Right cardiac atrium (tissue), 5 donors: ENCODE results near the gene PARP3. TPM values are rescaled to one million over a fixed set of nuclear protein-coding genes. Genes with fewer than 3 reads are reported as not detected.

Experiments used
- ATAC-seq, 2 donors: fragments of 200-7000 bp; cut with Tn5 transposase; one replicate each; pipeline versions ENCODE4 v1.8.0 to v1.9.1; 2020; ENCODE audit warnings: moderate library complexity in 2 of 2, mild to moderate bottlenecking in 1 of 2
- DNase-seq, 3 donors: peaks; one replicate each; pipeline ENCODE4 v3.0.0-alpha.2; 2020
- H3K27ac ChIP-seq: one replicate; pipeline ENCODE4 v1.5.1; 2013; ENCODE audit warnings: mild to moderate bottlenecking, low read length, control low read depth, moderate library complexity
- H3K27me3 ChIP-seq: one replicate; pipeline ENCODE4 v1.6.1; 2013; ENCODE audit not compliant: control insufficient read depth, insufficient read depth
- H3K4me1 ChIP-seq: one replicate; pipeline ENCODE4 v1.6.1; 2013; ENCODE audit warnings: low read length; ENCODE audit not compliant: control insufficient read depth, insufficient read depth
- H3K4me3 ChIP-seq: one replicate; pipeline ENCODE4 v1.5.1; 2013; ENCODE audit warnings: low read length, control low read depth
- H3K9me3 ChIP-seq: one replicate; pipeline ENCODE4 v1.6.1; 2013; ENCODE audit warnings: low read length; ENCODE audit not compliant: control insufficient read depth
- WGBS: extraction: QIAGEN DNeasy Blood & Tissue Kit; methylation state at CpG from one replicate; pipeline ENCODE4 v1.1.7; 2013; 5-methylcytosine and 5-hydroxymethylcytosine counted together
- intact Hi-C, 4 donors: fragments of 100-400 bp; cut with DNase I; formaldehyde crosslinking; loops; one replicate each; pipeline versions ENCODE4 v1.11.0 to v1.14.0; 2022 to 2023
- polyA plus RNA-seq: library from polyadenylated mRNA; stranded (reverse); fragments of 200-250 nt; gene quantifications from one replicate; pipeline ENCODE4 v1.2.3, GENCODE V29; 2013
- total RNA-seq, 4 donors: library from RNA; stranded (reverse); fragmentation: NEBNext Ultra II Directional; extraction: Animal tissue kit (Norgen Biotek cat#: 25700); gene quantifications; one replicate each; pipeline ENCODE4 v1.2.1, GENCODE V29; 2021
- donor health status: healthy with polysubstance abuse.
- donor health status: DM: no; HTN: yes; CAD: no.
- donor health status: DM: no; HTN: no; CAD: no.
- donor health status: DM: no; HTN: yes; CAD: no; lungs with severe emphysema.
- donor health status: DM: yes; HTN: yes; CAD: no.

The PARP3 gene
- total and polyA plus RNA-seq, 5 donors = 10.3 to 17.4 (median 12.2) TPM

DNA sequence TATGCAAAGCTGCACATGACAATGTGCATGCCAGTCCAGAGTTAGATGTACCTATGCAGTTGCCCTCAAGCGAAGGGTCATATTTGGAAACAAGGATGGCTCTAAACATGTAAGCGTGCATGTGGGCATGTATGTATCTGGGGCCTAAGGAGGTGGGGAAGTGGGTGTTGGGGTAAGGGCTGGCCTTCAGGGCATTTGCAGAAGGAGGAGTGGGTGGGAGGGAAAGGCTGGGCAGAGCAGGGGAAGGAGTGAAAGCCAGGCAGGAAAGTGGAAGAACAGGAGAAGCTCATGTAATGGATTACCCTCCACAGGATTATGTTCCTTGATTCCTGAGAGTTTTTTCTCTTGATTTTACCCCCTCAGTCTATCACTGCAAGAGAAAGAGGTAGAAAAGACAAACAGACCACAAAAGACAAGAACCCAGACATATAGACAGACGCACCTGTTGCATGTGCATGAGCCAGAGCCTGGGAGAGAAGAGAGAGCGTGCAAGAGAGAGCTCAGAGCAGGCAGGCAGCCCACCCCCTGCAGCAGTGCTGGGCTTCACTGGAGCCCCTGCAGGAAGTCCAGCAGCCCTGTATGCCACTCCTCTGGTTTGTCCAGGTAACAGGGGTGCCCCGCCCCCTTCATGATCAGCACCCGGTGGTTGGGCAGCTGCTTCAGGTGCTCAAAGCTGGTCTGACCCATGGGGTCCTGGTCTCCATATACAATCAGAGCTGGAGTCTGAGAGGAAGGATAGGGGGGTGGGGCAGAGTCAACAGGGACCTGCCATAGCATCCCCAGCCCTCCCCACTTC lies 26.9 kb downstream of the PARP3 start:
- H3K27ac ChIP-seq = no peak overlapping the region
- H3K4me1 ChIP-seq = peaks cover 15% of the 10 kb centered on the region
- no peak for ATAC-seq
- peak in 2 of 3 donors; percentile 31 to 63 for DNase-seq
- WGBS = 83% methylated on average over 6 of the region's 6 CpGs
- H3K9me3 ChIP-seq = no peaks in the 10 kb centered on the region
- no peak overlapping the region for H3K4me3 ChIP-seq
- intact Hi-C loops = no loop called here
- no peaks in the 10 kb centered on the region for H3K27me3 ChIP-seq

DNA sequence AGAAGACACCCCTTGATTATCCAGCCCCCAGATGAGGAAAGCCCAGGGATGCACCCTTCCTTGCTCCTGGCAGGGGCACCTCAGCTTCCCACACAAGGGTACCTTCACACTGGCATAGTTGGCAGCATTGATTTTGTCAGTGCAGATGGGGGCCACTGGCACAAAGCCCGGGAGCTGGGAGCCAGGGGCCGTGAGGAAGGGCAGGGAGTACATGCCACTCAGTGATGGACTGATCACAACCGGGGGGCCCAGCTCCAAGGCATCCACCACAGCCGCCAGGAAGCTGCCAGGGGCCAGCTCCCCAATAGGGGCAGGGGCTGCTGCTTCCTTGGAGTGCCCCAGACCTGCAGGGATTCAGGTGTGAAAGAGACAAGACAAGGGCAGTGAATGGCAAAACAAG lies 27.7 kb downstream of the PARP3 start:
- H3K4me1 ChIP-seq = peaks cover 14% of the 10 kb centered on the region
- H3K9me3 ChIP-seq = no peaks in the 10 kb centered on the region
- H3K27me3 ChIP-seq = no peaks in the 10 kb centered on the region
- H3K4me3 ChIP-seq = no peak overlapping the region
- intact Hi-C loops = no loop called here
- peak in 2 of 3 donors; percentile 47 to 56 for DNase-seq
- WGBS = 70% methylated on average over 4 of the region's 4 CpGs
- no peak for ATAC-seq
- no peak overlapping the region for H3K27ac ChIP-seq

DNA sequence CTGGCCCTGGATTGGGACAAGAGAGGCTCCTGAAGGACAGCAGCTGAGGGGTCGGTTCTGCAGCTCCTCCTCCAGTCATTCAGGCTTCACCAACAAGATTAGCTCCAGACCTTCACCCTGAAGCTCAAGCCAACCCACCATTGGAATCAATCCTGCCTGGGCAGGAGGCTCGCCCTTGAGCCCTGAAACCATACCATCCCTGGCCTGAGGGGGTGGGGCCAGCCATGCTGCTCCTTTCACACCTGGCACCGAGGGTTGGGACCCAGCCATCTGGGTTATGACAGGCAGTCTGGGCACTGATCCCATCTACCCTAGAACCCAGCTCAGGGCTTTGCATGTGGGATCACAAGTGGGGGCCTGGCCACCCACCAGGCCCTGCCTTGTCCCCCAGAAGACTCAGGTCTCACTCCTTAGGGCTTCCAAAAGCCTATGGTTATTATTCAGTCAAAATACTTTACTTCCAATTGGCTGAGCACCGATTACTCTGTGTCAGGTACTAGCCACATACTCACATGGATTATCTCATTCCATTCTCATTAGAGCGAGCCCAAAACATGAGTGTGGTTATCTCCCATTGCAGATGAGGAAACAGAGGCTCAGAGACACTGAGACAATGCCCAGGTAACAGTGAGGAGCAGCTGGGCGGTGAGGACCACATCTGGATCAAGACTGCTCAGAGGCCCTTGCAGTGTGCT lies 28.6 kb downstream of the PARP3 start:
- Histone ChIP-seq H3K9me3 (no peaks in the 10 kb centered on the region), H3K4me3 (no peak overlapping the region), H3K4me1 (peaks cover 11% of the 10 kb centered on the region), H3K27me3 (no peaks in the 10 kb centered on the region), H3K27ac (no peak overlapping the region)
- no peak for ATAC-seq
- intact Hi-C loops = no loop called here
- WGBS = 79% methylated on average over 6 of the region's 6 CpGs
- DNase-seq = peak in 2 of 3 donors; percentile 59 to 64

DNA sequence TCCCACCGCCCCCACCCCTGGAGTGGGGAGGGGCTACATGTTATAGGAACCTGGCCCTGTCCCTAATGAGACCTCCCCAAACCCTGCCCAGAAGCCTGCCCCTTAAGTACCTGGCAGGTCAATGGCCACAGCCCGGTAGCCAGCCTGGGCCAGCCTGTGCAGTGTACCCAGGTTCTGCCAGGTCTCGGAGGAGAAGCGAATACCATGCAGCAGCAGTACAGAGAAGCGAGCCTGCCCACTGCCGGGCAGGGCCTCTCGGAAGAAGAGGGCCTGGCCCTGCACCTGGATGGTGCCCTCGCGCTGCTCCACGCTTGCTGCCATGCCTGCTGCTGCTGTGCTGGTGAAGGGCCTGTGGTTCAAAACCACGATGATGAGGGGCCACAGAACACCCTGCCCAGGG lies 29.2 kb downstream of the PARP3 start:
- Histone ChIP-seq H3K4me3 (no peak overlapping the region), H3K9me3 (no peaks in the 10 kb centered on the region), H3K27me3 (no peaks in the 10 kb centered on the region), H3K4me1 (peaks cover 10% of the 10 kb centered on the region), H3K27ac (no peak overlapping the region)
- intact Hi-C loops = no loop called here
- WGBS = 92% methylated on average over 11 of the region's 11 CpGs
- ATAC-seq (no peak), DNase-seq (peak in 2 of 3 donors; percentile 32 to 48)

DNA sequence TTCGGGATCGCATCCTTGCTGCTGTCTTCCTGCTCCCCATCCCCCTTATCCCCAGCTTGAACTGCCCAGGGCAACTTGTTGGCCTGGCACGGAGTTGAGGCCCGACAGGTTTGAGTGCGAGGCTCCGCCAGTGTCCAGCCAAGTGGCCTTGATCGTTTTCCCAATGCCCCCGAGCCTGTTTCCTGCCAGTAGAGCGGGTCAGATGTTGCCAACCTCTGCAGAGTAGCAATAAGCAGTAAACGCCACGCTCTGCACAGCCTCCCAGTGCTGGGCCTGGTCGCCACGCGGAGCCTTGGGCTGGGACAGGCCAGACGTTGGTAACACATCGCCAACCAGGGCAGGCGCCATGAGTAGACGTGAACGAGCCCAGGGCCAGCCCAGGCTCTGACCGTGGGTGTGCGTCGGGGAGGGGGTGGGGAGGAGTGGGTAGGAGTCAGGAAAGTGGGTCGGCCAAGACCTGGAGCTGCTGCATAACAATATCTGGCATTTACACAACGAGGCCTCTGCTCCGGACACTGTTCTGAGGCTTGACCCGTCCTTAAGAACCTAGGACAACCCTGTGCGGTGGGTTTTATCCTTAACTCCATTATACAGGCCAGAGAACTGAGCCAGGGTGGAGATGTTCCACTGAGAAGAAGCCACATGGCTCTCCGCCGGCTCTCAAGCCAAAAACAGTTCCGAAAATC lies 32.3 kb downstream of the PARP3 start:
- 20% methylated on average over 30 of the region's 30 CpGs for WGBS
- peak; percentile 51 to 84 (median 84) for DNase-seq
- Histone ChIP-seq H3K27me3 (no peaks in the 10 kb centered on the region), H3K27ac (peak overlapping the region; percentile 59), H3K4me3 (peak overlapping the region; percentile 67), H3K4me1 (peaks cover 10% of the 10 kb centered on the region), H3K9me3 (no peaks in the 10 kb centered on the region)
- intact Hi-C loops = loop anchor here in 1 of 4 donors (2.0 kb wide), 1 partner anchor 32 kb away; the partner anchor contains the start of gene PARP3
- ATAC-seq = peak; percentile 22 to 23

DNA sequence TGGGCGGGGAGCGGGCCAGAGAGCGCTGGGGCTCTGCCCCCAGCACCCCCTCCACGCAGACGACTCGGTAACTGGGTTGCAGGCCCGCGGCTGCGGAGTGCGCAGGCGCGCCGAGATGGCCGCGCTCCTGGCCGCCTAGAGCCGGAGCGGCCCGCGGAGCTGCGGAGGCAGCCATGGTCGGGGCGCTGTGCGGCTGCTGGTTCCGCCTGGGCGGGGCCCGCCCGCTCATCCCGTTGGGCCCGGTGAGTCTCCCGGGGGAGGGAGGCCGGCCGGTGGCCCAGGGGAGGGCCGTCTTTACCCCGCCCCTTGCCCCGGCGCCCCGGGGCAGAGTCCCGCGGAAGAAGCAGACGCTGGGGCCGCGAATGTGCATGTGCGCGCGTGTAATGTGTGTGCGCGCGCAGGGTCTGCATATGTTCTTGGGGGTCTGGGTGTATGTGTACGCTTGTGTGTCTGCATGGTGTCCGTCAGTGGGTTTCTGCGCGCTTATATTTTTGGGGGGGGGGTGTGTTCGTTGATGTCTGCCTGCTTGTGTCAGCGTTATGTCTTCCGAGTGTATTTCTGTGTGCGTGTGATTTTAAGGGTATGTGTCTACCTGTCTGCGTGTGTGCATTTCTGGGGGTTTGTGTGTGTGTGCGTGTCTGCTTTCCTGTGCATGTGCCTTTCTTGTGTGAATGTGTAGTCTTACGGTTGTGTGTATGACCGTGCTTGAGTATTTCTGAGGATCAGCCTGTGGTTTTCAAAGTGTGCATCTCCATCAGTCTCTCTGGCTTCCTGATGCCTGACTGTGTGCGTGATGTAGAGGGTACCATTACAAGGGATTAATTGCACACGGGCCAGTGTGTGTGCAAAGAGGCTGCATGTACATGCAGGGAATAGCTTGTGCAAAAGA lies 33.0 kb downstream of the PARP3 start, which contains the start of gene ABHD14A:
Gene ABHD14A (plus strand): TSS at position 102 of the 889 bp plus-strand sequence. CDS start 72 bp downstream, at position 174.
- H3K4me3 ChIP-seq = peak within 1 kb of the TSS; percentile 67
- no peaks in the 10 kb centered on the region for H3K9me3 ChIP-seq
- DNase-seq (peak; percentile 79 to 93 (median 92)), ATAC-seq (peak; percentile 80 to 81)
- intact Hi-C loops = loop anchor here in 1 of 4 donors (2.0 kb wide), 1 partner anchor 32 kb away; the partner anchor contains the start of gene PARP3
- WGBS = under 1% methylated on average over 63 of the region's 63 CpGs
- peak within 1 kb of the TSS; percentile 59 for H3K27ac ChIP-seq
- H3K27me3 ChIP-seq = no peaks in the 10 kb centered on the region
- peaks cover 10% of the 10 kb centered on the region for H3K4me1 ChIP-seq

DNA sequence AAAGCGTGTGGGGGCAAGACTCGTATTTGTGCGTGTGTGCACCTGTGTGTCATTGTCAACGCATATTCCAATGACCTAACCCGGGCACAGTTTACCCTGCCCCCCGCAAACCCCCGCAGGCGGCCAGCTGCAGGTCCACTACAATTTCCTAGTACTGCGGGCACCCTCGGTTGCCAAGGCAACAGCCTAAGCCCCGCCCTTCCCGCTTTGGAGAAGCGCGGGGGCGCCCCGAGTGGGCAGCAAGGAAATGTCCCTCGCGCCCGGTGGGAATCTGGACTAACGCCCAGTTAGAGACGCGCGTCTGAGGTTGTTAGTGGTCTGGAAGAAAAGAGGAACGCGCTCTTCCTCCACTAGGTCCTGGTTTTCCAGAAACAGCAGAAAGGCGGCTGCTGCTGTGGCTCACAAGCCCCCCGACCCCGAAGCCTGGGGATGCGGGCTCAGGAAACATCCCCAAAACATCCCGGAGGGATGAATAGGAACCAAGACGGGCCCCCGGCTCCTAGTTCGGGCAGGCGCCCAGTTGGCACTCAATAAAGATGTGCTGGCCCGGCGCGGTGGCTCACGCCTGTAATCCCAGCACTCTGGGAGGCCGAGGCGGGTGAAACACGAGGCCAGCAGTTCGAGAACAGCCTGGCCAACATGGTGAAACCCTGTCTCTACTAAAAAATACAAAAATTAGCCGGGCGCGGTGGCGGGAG lies 33.8 kb downstream of the PARP3 start:
- intact Hi-C loops = loop anchor here in 1 of 4 donors (2.0 kb wide), 1 partner anchor 33 kb away; the partner anchor contains the start of gene PARP3

DNA sequence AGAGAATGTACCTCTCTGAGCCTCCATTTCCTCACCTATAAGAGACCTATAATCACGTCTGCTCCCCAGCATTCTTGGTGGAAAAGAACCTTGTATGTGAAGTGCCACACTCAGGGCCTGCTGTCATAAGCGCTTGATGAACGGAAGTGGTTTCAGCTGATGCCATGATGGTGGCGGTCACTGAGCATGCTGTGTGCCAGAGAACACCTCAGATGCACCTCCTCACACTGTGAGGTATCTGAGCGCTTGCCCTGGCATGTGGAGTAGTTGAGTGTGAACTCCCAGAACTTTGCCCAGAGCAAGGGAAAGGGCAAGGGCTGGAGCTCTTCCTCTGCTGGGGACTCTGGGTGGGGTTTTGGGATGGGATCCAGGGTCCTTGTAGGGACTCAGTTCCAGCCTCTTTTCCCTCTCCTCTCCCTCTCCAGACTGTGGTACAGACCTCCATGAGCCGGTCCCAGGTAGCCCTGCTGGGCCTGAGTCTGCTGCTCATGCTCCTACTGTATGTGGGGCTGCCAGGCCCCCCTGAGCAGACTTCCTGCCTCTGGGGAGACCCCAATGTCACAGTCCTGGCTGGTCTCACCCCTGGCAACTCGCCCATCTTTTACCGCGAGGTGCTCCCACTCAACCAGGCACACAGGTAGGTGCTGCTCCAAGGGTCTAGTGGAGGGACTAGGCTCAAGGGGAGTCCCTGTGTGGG lies 35.4 kb downstream of the PARP3 start:
- intact Hi-C loops = no loop called here
- DNase-seq = no peak
- no peak for ATAC-seq
- no peaks in the 10 kb centered on the region for H3K9me3 ChIP-seq
- no peaks in the 10 kb centered on the region for H3K27me3 ChIP-seq
- peaks cover 13% of the 10 kb centered on the region for H3K4me1 ChIP-seq
- H3K27ac ChIP-seq = no peak overlapping the region
- 87% methylated on average over 9 of the region's 9 CpGs for WGBS
- no peak overlapping the region for H3K4me3 ChIP-seq

More for the DNA sequence above, 33.8 kb downstream of the PARP3 start:
- Histone ChIP-seq H3K4me1 (peaks cover 10% of the 10 kb centered on the region), H3K27ac (peak overlapping the region; percentile 10), H3K9me3 (no peaks in the 10 kb centered on the region), H3K27me3 (no peaks in the 10 kb centered on the region), H3K4me3 (peak overlapping the region; percentile 67)
- peak; percentile 80 to 94 (median 92) for DNase-seq
- peak; percentile 3 to 21 for ATAC-seq
- WGBS = 28% methylated on average over 46 of the region's 46 CpGs

DNA sequence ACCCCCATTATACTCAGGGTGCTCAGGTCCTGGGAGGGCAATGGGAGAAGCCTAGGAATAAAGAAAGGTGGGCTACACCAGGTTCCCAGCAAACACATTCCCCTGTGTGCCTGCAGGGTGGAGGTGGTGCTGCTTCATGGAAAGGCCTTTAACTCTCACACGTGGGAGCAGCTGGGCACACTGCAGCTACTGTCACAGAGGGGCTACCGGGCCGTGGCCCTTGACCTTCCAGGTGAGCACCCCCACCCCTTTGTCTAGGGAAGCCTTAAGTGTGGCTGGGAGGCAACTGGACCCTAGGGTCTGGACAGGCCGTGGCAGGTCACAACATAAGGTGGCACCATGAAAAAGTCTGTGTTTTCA lies 36.0 kb downstream of the PARP3 start:
- intact Hi-C loops = no loop called here
- Histone ChIP-seq H3K9me3 (no peaks in the 10 kb centered on the region), H3K4me3 (no peak overlapping the region), H3K27ac (no peak overlapping the region), H3K27me3 (no peaks in the 10 kb centered on the region), H3K4me1 (peaks cover 13% of the 10 kb centered on the region)
- 81% methylated on average over 4 of the region's 4 CpGs for WGBS
- no peak for DNase-seq
- ATAC-seq = no peak
